Measurements from ENCODE around the gene GPATCH4. TPM values are rescaled to one million over a fixed set of nuclear protein-coding genes. Genes with fewer than 3 reads are reported as not detected.

The GPATCH4 gene
- 37.3 and 73.7 TPM in 2 replicates for total RNA-seq (2014; rRNA removed)
- Bru-seq, nascent RNA: percentile 97 among the genes with signal in this experiment
- BruChase-seq, experiment 1, labeled RNA remaining after a 6-hour chase: percentile 94 among the genes with signal in this experiment
- percentile 95 among the genes with signal in this experiment for BruChase-seq, experiment 2, labeled RNA remaining after a 2-hour chase
- long read RNA-seq, transcript GPATCH4-201 (8 exons, 1,972 nt): major isoform, 56 of 75 reads
- long read RNA-seq, partial matches to known transcripts: 1 of 75 reads
- long read RNA-seq, other reads (novel, unspliced or antisense): 14 of 75 reads

DNA sequence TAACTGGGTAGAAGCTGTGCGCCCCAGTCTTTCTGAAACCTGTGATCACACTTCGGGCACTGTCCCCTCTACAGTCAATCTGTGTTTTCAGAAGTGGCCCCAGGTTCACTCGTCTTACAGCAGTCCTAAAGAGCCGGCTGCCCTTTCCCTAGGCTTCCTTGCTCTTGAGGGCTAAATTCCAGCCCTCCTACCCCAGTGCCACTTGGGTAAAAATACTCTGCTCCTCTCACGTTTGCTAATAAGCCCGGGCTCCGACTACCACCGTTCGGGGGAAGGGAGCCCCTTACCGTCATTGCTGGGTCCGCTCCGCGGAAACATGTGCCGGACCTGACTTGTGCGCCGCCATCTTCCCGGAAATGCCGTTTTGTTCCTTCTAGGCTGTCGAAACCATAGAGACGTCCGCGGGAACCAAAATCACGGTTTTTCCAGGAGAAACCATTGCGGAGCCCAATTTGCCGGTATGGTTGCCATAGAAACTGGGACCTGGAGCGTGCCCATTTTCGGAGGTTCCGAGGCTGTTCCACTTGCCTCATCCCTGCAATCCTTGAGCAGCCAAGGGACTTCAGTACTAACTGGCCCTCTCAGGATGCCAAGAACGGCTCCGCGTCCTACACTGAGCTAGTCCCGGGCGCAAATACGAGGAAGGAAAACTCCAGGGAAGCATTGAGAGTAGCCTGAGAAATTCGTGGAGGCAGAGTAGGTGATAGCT is at the start of gene GPATCH4:
TSS of gene GPATCH4 (minus strand) at position 358 of the 709 bp plus-strand sequence.
- H3K4me2 ChIP-seq (ENCODE audit: low read length): peak within 1 kb of the TSS; percentile 93
- no peaks in the 10 kb centered on the region for H3F3A ChIP-seq (ENCODE audit: low read length, unreplicated experiment)
- no peaks in the 10 kb centered on the region for H3K9me2 ChIP-seq (replicated peaks; ENCODE audit: low read length)
- H3K79me2 ChIP-seq (ENCODE audit: low read length): peaks cover 43% of the 10 kb centered on the region
- peak within 1 kb of the TSS; percentile 99 for H2AFZ ChIP-seq (ENCODE audit: low read length)
- H3K9me3 ChIP-seq (ENCODE audit: low read length): no peaks in the 10 kb centered on the region
- no peaks in the 10 kb centered on the region for H4K20me1 ChIP-seq (ENCODE audit: low read length)
- peaks cover 20% of the 10 kb centered on the region for H3K4me1 ChIP-seq (ENCODE audit: insufficient read depth, low read length)
- H3K4me3 ChIP-seq (ENCODE audit: low read length): peak within 1 kb of the TSS; percentile 94
- DNase-seq (peak; percentile 90), ATAC-seq (peak; percentile 83)
- no peaks in the 10 kb centered on the region for H3K27me3 ChIP-seq (ENCODE audit: low read length)
- peaks cover 31% of the 10 kb centered on the region for H3K36me3 ChIP-seq (ENCODE audit: low read depth, low read length)
- TSS peak; percentile 77 for BruUV-seq (replicated peaks)
- intact Hi-C loops (cut with micrococcal nuclease): no loop called here
- H3K27ac ChIP-seq (ENCODE audit: low read length): peak within 1 kb of the TSS; percentile 53
- H3K9ac ChIP-seq (ENCODE audit: low read length): peak within 1 kb of the TSS; percentile 92
- CTCF ChIA-PET: no interaction called here
- TF ChIP-seq EZH2 (IDR thresholded peaks at IDR 0.05; ENCODE audit: low read length, unreplicated experiment) (no peak), EZH2phosphoT487 (IDR thresholded peaks at IDR 0.05; ENCODE audit: borderline replicate concordance, low read length) (no peak)
- TF ChIP-seq, protein P1, sequence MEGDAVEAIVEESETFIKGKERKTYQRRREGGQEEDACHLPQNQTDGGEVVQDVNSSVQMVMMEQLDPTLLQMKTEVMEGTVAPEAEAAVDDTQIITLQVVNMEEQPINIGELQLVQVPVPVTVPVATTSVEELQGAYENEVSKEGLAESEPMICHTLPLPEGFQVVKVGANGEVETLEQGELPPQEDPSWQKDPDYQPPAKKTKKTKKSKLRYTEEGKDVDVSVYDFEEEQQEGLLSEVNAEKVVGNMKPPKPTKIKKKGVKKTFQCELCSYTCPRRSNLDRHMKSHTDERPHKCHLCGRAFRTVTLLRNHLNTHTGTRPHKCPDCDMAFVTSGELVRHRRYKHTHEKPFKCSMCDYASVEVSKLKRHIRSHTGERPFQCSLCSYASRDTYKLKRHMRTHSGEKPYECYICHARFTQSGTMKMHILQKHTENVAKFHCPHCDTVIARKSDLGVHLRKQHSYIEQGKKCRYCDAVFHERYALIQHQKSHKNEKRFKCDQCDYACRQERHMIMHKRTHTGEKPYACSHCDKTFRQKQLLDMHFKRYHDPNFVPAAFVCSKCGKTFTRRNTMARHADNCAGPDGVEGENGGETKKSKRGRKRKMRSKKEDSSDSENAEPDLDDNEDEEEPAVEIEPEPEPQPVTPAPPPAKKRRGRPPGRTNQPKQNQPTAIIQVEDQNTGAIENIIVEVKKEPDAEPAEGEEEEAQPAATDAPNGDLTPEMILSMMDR (conservative IDR thresholded peaks at IDR 0.05; ENCODE audit: low read depth, low read length): no peak
- POLR2A ChIA-PET (ENCODE audit: unreplicated experiment): interaction anchor here (0.5 to 0.6 kb wide), 4 partner anchors 14 to 101 kb away, joined by 3 to 19 read pairs (median 4); partner anchors contain the start of gene MEF2D

DNA sequence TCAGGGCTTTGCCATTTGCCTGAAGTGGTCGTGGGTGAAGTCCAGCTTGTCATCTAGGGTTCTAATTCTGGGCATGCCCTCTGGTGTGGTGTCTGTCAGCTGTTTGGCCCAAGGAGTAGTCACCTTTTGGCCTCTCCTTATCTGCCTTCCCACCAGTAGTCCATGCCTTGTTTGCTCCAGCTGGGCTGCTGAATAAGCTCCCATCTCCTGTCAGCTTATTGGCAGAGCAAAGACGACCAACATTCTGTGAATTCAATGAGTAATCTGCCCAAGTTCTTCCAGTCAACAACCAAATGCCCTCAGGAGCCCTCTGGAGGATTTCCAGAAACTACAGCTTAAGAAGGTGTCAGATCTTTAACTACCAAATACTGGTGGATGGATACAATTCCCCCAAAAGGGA is 47.7 kb upstream of the GPATCH4 start:
- Histone ChIP-seq H4K20me1 (ENCODE audit: low read length) (no peaks in the 10 kb centered on the region), H3K9me2 (replicated peaks; ENCODE audit: low read length) (no peaks in the 10 kb centered on the region), H3K27me3 (ENCODE audit: low read length) (no peaks in the 10 kb centered on the region), H3K4me1 (ENCODE audit: insufficient read depth, low read length) (no peaks in the 10 kb centered on the region), H3K4me3 (ENCODE audit: low read length) (no peak overlapping the region), H3K36me3 (ENCODE audit: low read depth, low read length) (no peaks in the 10 kb centered on the region), H2AFZ (ENCODE audit: low read length) (no peak overlapping the region), H3K9me3 (ENCODE audit: low read length) (no peaks in the 10 kb centered on the region), H3K9ac (ENCODE audit: low read length) (no peak overlapping the region), H3K79me2 (ENCODE audit: low read length) (no peaks in the 10 kb centered on the region), H3K4me2 (ENCODE audit: low read length) (no peak overlapping the region), H3F3A (ENCODE audit: low read length, unreplicated experiment) (no peaks in the 10 kb centered on the region), H3K27ac (ENCODE audit: low read length) (no peak overlapping the region)
- peak; percentile 62 for DNase-seq
- ATAC-seq: 0 out of 2 replicates have a peak, but pooled peaks have one; percentile 14
- TF ChIP-seq EZH2 (IDR thresholded peaks at IDR 0.05; ENCODE audit: low read length, unreplicated experiment) (no peak), EZH2phosphoT487 (IDR thresholded peaks at IDR 0.05; ENCODE audit: borderline replicate concordance, low read length) (no peak)
- TF ChIP-seq, protein P1 (conservative IDR thresholded peaks at IDR 0.05; ENCODE audit: low read depth, low read length): no peak
- BruUV-seq (replicated peaks): no TSS peak
- CTCF ChIA-PET: interaction anchor here (0.9 to 1.6 kb wide), 3 partner anchors 11 to 22 kb away, joined by 3 read pairs; no protein-coding TSS in a partner anchor
- intact Hi-C loops (cut with micrococcal nuclease): no loop called here
- POLR2A ChIA-PET (ENCODE audit: unreplicated experiment): no interaction called here

All from PC-3 (cell line).